GM12872 (cell line): ENCODE results near the gene AMBN.
A peak's percentile ranks its signal among the peaks of the same experiment; 100 is the strongest.

Experiments
- CTCF ChIP-seq: IDR thresholded peaks from 3 replicates; pipeline ENCODE4 v1.5.1; 2011; ENCODE audit warnings: low read depth, mild to moderate bottlenecking, low read length, moderate library complexity; ENCODE audit not compliant: insufficient read depth

Gene AMBN

GRCh38 chr4:70594196-70594595, 2.1 kb downstream of the AMBN start:
- no peak for TF ChIP-seq CTCF

- no peak for TF ChIP-seq CTCF
Measured at GRCh38 chr4:70600305-70600704, 8.2 kb downstream of the AMBN start.

GRCh38 chr4:70600977-70601376, 8.9 kb downstream of the AMBN start:
- no peak for TF ChIP-seq CTCF

- peak; percentile 93 for TF ChIP-seq CTCF
Measured at GRCh38 chr4:70601422-70602039, 9.5 kb downstream of the AMBN start.

GRCh38 chr4:70603856-70604255, 11.8 kb downstream of the AMBN start:
- no peak for TF ChIP-seq CTCF

- no peak for TF ChIP-seq CTCF
Measured at GRCh38 chr4:70606459-70606858, 14.4 kb downstream of the AMBN start.

- TF ChIP-seq CTCF = no peak
Measured at GRCh38 chr4:70607334-70607853, 15.3 kb downstream of the AMBN start.
